HepG2 (cell line): Measurements from ENCODE around the gene PLEKHO1. TPM values are rescaled to one million over a fixed set of nuclear protein-coding genes. Genes with fewer than 3 reads are reported as not detected.

Experiments
- ATAC-seq: fragments of 200-7000 bp; cut with Tn5 transposase; 3 replicates; pipeline ENCODE4 v1.9.1; 2020; ENCODE audit warnings: mild to moderate bottlenecking, moderate library complexity
- BruUV-seq: library from RNA; stranded (reverse); fragments of 400-500 nt; replicated peaks from 2 replicates; lab custom pipeline; 2021; lab: Mats Ljungman, UMichigan
- CTCF ChIA-PET: fragments of 300-600 bp; formaldehyde crosslinking; extraction: SDS; loops from one replicate; lab custom pipeline; 2021; ENCODE audit warnings: low total read pairs, inconsistent platforms, low intra/inter-chr PET ratio; lab: Yijun Ruan, JAX
- POLR2A ChIA-PET: fragments of 350-600 bp; sonication (Branson Sonifier 250); formaldehyde crosslinking; loops from one replicate; lab custom pipeline; 2020; ENCODE audit warnings: antibody characterized with exemption, inconsistent platforms; lab: Yijun Ruan, JAX
- DNase-seq: peaks from one replicate; pipeline ENCODE4 v3.0.0-alpha.2; 2015; ENCODE audit warnings: low spot score
- FAIRE-seq: peaks from 3 replicates; lab custom pipeline; 2011; peaks lifted over from hg19 to GRCh38; lab: Jason Lieb, UNC
- H2AFZ ChIP-seq: one replicate; pipeline ENCODE4 v1.6.1; 2011; ENCODE audit warnings: low read length, inconsistent platforms
- H3K27ac ChIP-seq: fragments of 300-600 bp; 3 replicates; pipeline ENCODE4 v1.8.0; 2011; ENCODE audit warnings: mixed run types, mild to moderate bottlenecking, mixed read lengths, low read length, inconsistent platforms; ENCODE audit not compliant: insufficient read depth; ENCODE audit errors: extremely low read length
- H3K27me3 ChIP-seq, 2 experiments: fragments of 200-600 bp in 1 of 2; 2 replicates in 1 of 2; 3 replicates in 1 of 2; pipeline versions ENCODE4 v1.6.0 to v1.8.0; 2011; ENCODE audit warnings: low read length in 2 of 2, mild to moderate bottlenecking in 2 of 2, moderate library complexity in 2 of 2, inconsistent platforms in 1 of 2; ENCODE audit not compliant: insufficient read depth in 2 of 2, control insufficient read depth in 1 of 2
- H3K36me3 ChIP-seq, 2 experiments: fragments of 200-600 bp in 1 of 2; replicated peaks in 1 of 2; 2 replicates in 1 of 2; 3 replicates in 1 of 2; pipeline versions ENCODE4 v1.5.1 to v1.8.0; 2011; ENCODE audit warnings: low read length in 2 of 2, inconsistent platforms in 1 of 2; ENCODE audit not compliant: insufficient read depth in 2 of 2, control insufficient read depth in 1 of 2
- H3K4me1 ChIP-seq: 2 replicates; pipeline ENCODE4 v1.5.1; 2012; ENCODE audit warnings: low read length, inconsistent platforms; ENCODE audit not compliant: insufficient read depth
- H3K4me2 ChIP-seq: 2 replicates; pipeline ENCODE4 v1.6.0; 2011; ENCODE audit warnings: low read depth, low read length, inconsistent platforms
- H3K4me3 ChIP-seq, 3 experiments: fragments of 200-600 bp in 1 of 3; sonication (generic), shearing (Covaris generic) in 1 of 3; replicated peaks in 1 of 3; 2 replicates each; pipeline ENCODE4 v1.5.1; 2011 to 2016; ENCODE audit warnings: low read length in 3 of 3, inconsistent platforms in 2 of 3, low read depth in 2 of 3, mild to moderate bottlenecking in 2 of 3, control low read depth in 1 of 3, mixed read lengths in 1 of 3; ENCODE audit not compliant: insufficient read depth in 1 of 3
- H3K79me2 ChIP-seq: one replicate; pipeline ENCODE4 v1.6.1; 2011; ENCODE audit warnings: low read length, inconsistent platforms; ENCODE audit not compliant: insufficient read depth
- H3K9ac ChIP-seq: 2 replicates; pipeline ENCODE4 v1.6.0; 2011; ENCODE audit warnings: mild to moderate bottlenecking, low read depth, low read length, inconsistent platforms; ENCODE audit not compliant: insufficient read depth
- H3K9me3 ChIP-seq: 2 replicates; pipeline ENCODE4 v1.5.1; 2012; ENCODE audit warnings: mild to moderate bottlenecking, low read length
- H4K20me1 ChIP-seq: 2 replicates; pipeline ENCODE4 v1.6.0; 2011; ENCODE audit warnings: inconsistent platforms, mild to moderate bottlenecking, low read length, moderate library complexity; ENCODE audit not compliant: insufficient read depth
- CEBPB ChIP-seq: IDR thresholded peaks from 2 replicates; pipeline ENCODE4 v1.6.1; 2011; ENCODE audit warnings: low read depth, low read length, improper control_type of control experiment, borderline replicate concordance
- CHD4 ChIP-seq: fragments of 200-600 bp; sonication (generic); IDR thresholded peaks from 2 replicates; pipeline ENCODE4 v1.7.0; 2017; ENCODE audit warnings: mild to moderate bottlenecking, low read length, borderline replicate concordance
- MAFG ChIP-seq: sonication (generic); formaldehyde crosslinking; IDR thresholded peaks from 2 replicates; pipeline ENCODE4 v1.5.1; 2020; ENCODE audit warnings: mild to moderate bottlenecking, missing genetic modification reagents
- PRPF4 ChIP-seq: fragments of 200-400 bp; formaldehyde crosslinking; IDR thresholded peaks from 2 replicates; pipeline ENCODE4 v1.6.1; 2016; ENCODE audit warnings: low read length, low read depth; ENCODE audit not compliant: poor library complexity, severe bottlenecking
- RAD21 ChIP-seq: fragments of 450-650 bp; formaldehyde crosslinking; IDR thresholded peaks from 2 replicates; pipeline ENCODE4 v1.5.0; 2020; ENCODE audit warnings: mild to moderate bottlenecking
- SALL2 ChIP-seq: sonication (generic); formaldehyde crosslinking; IDR thresholded peaks from 2 replicates; pipeline ENCODE4 v1.8.1; 2023; ENCODE audit warnings: mild to moderate bottlenecking, missing genetic modification reagents, inconsistent platforms
- SMAD3 ChIP-seq: sonication (generic); formaldehyde crosslinking; IDR thresholded peaks from 2 replicates; pipeline ENCODE4 v1.4.0; 2020; ENCODE audit warnings: missing genetic modification reagents
- ZMYM3 ChIP-seq: sonication (generic); formaldehyde crosslinking; IDR thresholded peaks from 2 replicates; pipeline ENCODE4 v1.5.1; 2020; ENCODE audit warnings: mild to moderate bottlenecking, missing genetic modification reagents
- ZNF569 ChIP-seq: sonication (generic); formaldehyde crosslinking; IDR thresholded peaks from 2 replicates; pipeline ENCODE4 v1.5.0; 2020; ENCODE audit warnings: mild to moderate bottlenecking, missing genetic modification reagents, moderate library complexity, borderline replicate concordance
- WGBS: methylation state at CpG from one replicate; pipeline ENCODE4 v1.1.6; 2017; ENCODE audit warnings: low lambda C conversion rate; 5-methylcytosine and 5-hydroxymethylcytosine counted together
- in situ Hi-C: cut with HindIII; loops from 2 replicates; pipeline ENCODE4 v1.10.0; 2017; ENCODE audit warnings: low pct_unique_long_range_greater_than_20kb; ENCODE audit not compliant: extremely low pct_ligation_motif_present
- intact Hi-C: fragments of 100-400 bp; cut with micrococcal nuclease; formaldehyde crosslinking; loops from one replicate; pipeline ENCODE4 v1.10.0; 2022; ENCODE audit not compliant: unreplicated experiment
- polyA plus RNA-seq, 8 experiments: library from polyadenylated mRNA; depleted of rRNA in 3 of 8; stranded (reverse) in 7 of 8; unstranded in 1 of 8; fragments of >200 nt; fragmentation: Illumina TruSeq in 4 of 8; extraction: Trizol in 4 of 8; gene quantifications; 2 replicates each; pipeline versions ENCODE4 v1.2.1 to v1.2.3, GENCODE V29; 2011 to 2016; ENCODE audit warnings: low read depth in 4 of 8, missing spikeins in 1 of 8, mixed read lengths in 1 of 8; ENCODE audit not compliant: insufficient read depth in 1 of 8
- total RNA-seq, 5 experiments: library from RNA; depleted of rRNA; stranded (reverse); fragments of >200 nt; fragmentation: Illumina TruSeq; extraction: Trizol; gene quantifications; 2 replicates each; pipeline ENCODE4 v1.2.3, GENCODE V29; 2016; ENCODE audit warnings: low read depth in 1 of 5
- TF ChIP-seq, protein P1 (sequence below): sonication (generic); formaldehyde crosslinking; IDR thresholded peaks from 2 replicates; pipeline ENCODE4 v1.8.1; 2023; ENCODE audit warnings: missing genetic modification reagents, mild to moderate bottlenecking, borderline replicate concordance
- TF ChIP-seq, protein P2 (sequence below): sonication (generic); formaldehyde crosslinking; IDR thresholded peaks from 2 replicates; pipeline ENCODE4 v1.4.0; 2020; ENCODE audit warnings: mild to moderate bottlenecking, missing genetic modification reagents, borderline replicate concordance
- TF ChIP-seq, protein P3 (sequence below): sonication (generic); formaldehyde crosslinking; IDR thresholded peaks from 2 replicates; pipeline ENCODE4 v1.5.0; 2020; ENCODE audit warnings: mild to moderate bottlenecking, missing genetic modification reagents, moderate library complexity
- TF ChIP-seq, protein P4 (sequence below): IDR thresholded peaks from 2 replicates; pipeline ENCODE4 v1.6.1; 2012; ENCODE audit warnings: inconsistent platforms
- TF ChIP-seq, protein P5 (sequence below): sonication (generic); formaldehyde crosslinking; IDR thresholded peaks from 2 replicates; pipeline ENCODE4 v1.4.0; 2020; ENCODE audit warnings: missing genetic modification reagents, mild to moderate bottlenecking, borderline replicate concordance

The PLEKHO1 gene
- total and polyA plus RNA-seq, 2 of the 13 experiments (the other 11 are each of a cell fraction or from before 2014, with no cell fraction given), result 9.8 to 10.1 TPM

DNA sequence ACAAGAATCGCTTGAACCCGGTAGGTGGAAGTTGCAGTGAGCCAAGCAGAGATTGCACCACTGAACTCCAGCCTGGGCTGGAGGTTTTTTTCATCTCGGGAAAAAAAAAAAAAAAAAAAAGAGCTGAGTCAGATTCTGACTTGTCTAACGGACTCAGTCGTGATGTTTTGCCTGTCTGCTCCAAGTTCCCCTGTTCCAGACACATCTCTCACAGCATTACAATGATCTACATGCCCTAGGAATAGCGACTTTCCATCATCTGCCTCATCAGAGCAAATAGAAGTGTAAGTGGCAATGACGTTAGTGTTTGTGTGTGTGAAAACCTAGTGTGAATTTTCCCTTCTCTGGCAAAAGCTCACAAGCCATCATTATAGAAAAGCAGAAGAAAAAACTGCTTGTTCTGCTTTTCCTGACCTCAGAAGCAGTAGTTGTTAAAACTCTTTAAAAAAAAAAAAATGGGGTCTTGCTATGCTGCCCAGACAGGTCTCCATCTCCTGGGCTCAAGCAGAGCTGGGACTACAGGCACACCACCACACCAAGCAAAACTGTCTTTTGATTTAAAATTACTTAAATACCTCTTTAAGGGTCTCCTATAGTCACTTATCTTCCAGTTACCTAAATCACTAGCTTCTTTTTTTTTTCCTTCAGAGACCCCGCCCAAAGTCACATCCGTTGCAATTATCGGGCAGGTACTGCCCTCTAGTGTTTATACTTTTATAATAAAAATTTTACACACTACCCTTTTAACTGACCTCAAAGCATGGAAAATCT is 37.3 kb downstream of the PLEKHO1 start:
- in situ Hi-C loops, result no loop called here
- H3K4me3 ChIP-seq, result peak overlapping the region; percentile 35 to 55 (median 45)
- peak; percentile 17; the same call in 1 of the 2 replicates for TF ChIP-seq RAD21 (CRISPR knock-in tag)
- TF ChIP-seq, protein P1, sequence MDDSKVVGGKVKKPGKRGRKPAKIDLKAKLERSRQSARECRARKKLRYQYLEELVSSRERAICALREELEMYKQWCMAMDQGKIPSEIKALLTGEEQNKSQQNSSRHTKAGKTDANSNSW (CRISPR knock-in tag), result no peak
- TF ChIP-seq ZMYM3, result peak; percentile 59
- TF ChIP-seq SMAD3 (CRISPR knock-in tag), result no peak
- TF ChIP-seq CEBPB, result 0 out of 2 replicates have a peak, but pooled peaks have one; percentile 5
- TF ChIP-seq PRPF4, result no peak
- TF ChIP-seq, protein P2, sequence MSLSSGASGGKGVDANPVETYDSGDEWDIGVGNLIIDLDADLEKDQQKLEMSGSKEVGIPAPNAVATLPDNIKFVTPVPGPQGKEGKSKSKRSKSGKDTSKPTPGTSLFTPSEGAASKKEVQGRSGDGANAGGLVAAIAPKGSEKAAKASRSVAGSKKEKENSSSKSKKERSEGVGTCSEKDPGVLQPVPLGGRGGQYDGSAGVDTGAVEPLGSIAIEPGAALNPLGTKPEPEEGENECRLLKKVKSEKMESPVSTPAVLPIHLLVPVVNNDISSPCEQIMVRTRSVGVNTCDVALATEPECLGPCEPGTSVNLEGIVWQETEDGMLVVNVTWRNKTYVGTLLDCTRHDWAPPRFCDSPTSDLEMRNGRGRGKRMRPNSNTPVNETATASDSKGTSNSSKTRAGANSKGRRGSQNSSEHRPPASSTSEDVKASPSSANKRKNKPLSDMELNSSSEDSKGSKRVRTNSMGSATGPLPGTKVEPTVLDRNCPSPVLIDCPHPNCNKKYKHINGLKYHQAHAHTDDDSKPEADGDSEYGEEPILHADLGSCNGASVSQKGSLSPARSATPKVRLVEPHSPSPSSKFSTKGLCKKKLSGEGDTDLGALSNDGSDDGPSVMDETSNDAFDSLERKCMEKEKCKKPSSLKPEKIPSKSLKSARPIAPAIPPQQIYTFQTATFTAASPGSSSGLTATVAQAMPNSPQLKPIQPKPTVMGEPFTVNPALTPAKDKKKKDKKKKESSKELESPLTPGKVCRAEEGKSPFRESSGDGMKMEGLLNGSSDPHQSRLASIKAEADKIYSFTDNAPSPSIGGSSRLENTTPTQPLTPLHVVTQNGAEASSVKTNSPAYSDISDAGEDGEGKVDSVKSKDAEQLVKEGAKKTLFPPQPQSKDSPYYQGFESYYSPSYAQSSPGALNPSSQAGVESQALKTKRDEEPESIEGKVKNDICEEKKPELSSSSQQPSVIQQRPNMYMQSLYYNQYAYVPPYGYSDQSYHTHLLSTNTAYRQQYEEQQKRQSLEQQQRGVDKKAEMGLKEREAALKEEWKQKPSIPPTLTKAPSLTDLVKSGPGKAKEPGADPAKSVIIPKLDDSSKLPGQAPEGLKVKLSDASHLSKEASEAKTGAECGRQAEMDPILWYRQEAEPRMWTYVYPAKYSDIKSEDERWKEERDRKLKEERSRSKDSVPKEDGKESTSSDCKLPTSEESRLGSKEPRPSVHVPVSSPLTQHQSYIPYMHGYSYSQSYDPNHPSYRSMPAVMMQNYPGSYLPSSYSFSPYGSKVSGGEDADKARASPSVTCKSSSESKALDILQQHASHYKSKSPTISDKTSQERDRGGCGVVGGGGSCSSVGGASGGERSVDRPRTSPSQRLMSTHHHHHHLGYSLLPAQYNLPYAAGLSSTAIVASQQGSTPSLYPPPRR (CRISPR knock-in tag), result no peak
- TF ChIP-seq MAFG (CRISPR knock-in tag), result 0 out of 2 replicates have a peak, but pooled peaks have one; percentile 73
- TF ChIP-seq ZNF569 (CRISPR knock-in tag), result no peak
- peak; percentile 47; the same call in 1 of the 2 replicates for TF ChIP-seq CHD4
- TF ChIP-seq, protein P3, sequence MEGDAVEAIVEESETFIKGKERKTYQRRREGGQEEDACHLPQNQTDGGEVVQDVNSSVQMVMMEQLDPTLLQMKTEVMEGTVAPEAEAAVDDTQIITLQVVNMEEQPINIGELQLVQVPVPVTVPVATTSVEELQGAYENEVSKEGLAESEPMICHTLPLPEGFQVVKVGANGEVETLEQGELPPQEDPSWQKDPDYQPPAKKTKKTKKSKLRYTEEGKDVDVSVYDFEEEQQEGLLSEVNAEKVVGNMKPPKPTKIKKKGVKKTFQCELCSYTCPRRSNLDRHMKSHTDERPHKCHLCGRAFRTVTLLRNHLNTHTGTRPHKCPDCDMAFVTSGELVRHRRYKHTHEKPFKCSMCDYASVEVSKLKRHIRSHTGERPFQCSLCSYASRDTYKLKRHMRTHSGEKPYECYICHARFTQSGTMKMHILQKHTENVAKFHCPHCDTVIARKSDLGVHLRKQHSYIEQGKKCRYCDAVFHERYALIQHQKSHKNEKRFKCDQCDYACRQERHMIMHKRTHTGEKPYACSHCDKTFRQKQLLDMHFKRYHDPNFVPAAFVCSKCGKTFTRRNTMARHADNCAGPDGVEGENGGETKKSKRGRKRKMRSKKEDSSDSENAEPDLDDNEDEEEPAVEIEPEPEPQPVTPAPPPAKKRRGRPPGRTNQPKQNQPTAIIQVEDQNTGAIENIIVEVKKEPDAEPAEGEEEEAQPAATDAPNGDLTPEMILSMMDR (CRISPR knock-in tag), result peak; percentile 52
- TF ChIP-seq, protein P4, sequence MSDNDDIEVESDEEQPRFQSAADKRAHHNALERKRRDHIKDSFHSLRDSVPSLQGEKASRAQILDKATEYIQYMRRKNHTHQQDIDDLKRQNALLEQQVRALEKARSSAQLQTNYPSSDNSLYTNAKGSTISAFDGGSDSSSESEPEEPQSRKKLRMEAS, result 0 out of 2 replicates have a peak, but pooled peaks have one; percentile 21
- TF ChIP-seq SALL2, result no peak
- TF ChIP-seq, protein P5, sequence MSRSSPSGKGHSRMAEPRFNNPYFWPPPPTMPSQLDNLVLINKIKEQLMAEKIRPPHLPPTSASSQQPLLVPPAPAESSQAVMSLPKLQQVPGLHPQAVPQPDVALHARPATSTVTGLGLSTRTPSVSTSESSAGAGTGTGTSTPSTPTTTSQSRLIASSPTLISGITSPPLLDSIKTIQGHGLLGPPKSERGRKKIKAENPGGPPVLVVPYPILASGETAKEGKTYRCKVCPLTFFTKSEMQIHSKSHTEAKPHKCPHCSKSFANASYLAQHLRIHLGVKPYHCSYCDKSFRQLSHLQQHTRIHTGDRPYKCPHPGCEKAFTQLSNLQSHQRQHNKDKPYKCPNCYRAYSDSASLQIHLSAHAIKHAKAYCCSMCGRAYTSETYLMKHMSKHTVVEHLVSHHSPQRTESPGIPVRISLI (CRISPR knock-in tag), result peak; percentile 74

More for the DNA sequence above, 37.3 kb downstream of the PLEKHO1 start:
- Histone ChIP-seq H4K20me1 (no peaks in the 10 kb centered on the region), H3K79me2 (no peaks in the 10 kb centered on the region), H3K27ac (no peak overlapping the region), H2AFZ (peak overlapping the region; percentile 93), H3K9ac (peak overlapping the region; percentile 41), H3K4me2 (peak overlapping the region; percentile 97), H3K36me3 (no peaks in the 10 kb centered on the region), H3K27me3 (peaks cover 0 to 3% of the 10 kb centered on the region in 2 experiments; a peak in 2 of 5 replicates), H3K9me3 (no peaks in the 10 kb centered on the region), H3K4me1 (peaks cover 34% of the 10 kb centered on the region)
- ATAC-seq, result peak; percentile 74
- intact Hi-C loops, result loop anchor here (2.0 kb wide), 1 partner anchor 224 kb away; no protein-coding TSS in a partner anchor
- 0% methylated on average over 10 of the region's 10 CpGs for WGBS
- ChIA-PET CTCF (interaction anchor here (1.0 to 2.5 kb wide), 5 partner anchors 18 to 299 kb away, joined by 3 to 12 read pairs (median 4); a partner anchor contains a TSS), POLR2A (interaction anchor here (0.6 to 2.1 kb wide), 4 partner anchors 21 to 1353 kb away, joined by 3 to 18 read pairs (median 4); partner anchors contain the start of gene TUFT1)
- no TSS peak for BruUV-seq
- peak; percentile 46 for DNase-seq
- no peak for FAIRE-seq
